Neuron (in vitro differentiated cells): Measurements from ENCODE around the gene TM9SF3.

Experiments
- H2AFZ ChIP-seq: one replicate; pipeline ENCODE4 v1.6.1; 2013; ENCODE audit warnings: low read depth, mild to moderate bottlenecking, inconsistent platforms, low read length, moderate library complexity
- H3K27me3 ChIP-seq: one replicate; pipeline ENCODE4 v1.6.1; 2013; ENCODE audit warnings: low read length; ENCODE audit not compliant: insufficient read depth
- H3K36me3 ChIP-seq: one replicate; pipeline ENCODE4 v1.6.1; 2013; ENCODE audit warnings: low read length; ENCODE audit not compliant: insufficient read depth
- H3K4me1 ChIP-seq: one replicate; pipeline ENCODE4 v1.6.1; 2013; ENCODE audit warnings: low read length; ENCODE audit not compliant: insufficient read depth
- H3K4me3 ChIP-seq: 2 replicates; pipeline ENCODE4 v1.5.1; 2013; ENCODE audit warnings: mild to moderate bottlenecking, low read length, moderate library complexity
- H3K9me3 ChIP-seq: one replicate; pipeline ENCODE4 v1.6.1; 2013; ENCODE audit warnings: low read length

Gene TM9SF3

GRCh38 chr10:96491303-96491702 lies 95.5 kb downstream of the TM9SF3 start:
- peaks cover 21% of the 10 kb centered on the region for H3K4me1 ChIP-seq
- H3K27me3 ChIP-seq = no peaks in the 10 kb centered on the region
- no peaks in the 10 kb centered on the region for H3K36me3 ChIP-seq
- no peak overlapping the region for H2AFZ ChIP-seq
- no peak overlapping the region for H3K4me3 ChIP-seq
- H3K9me3 ChIP-seq = no peaks in the 10 kb centered on the region

- Histone ChIP-seq H3K27me3 (no peaks in the 10 kb centered on the region), H3K4me3 (no peak overlapping the region), H3K4me1 (no peaks in the 10 kb centered on the region), H3K36me3 (no peaks in the 10 kb centered on the region), H2AFZ (no peak overlapping the region), H3K9me3 (no peaks in the 10 kb centered on the region)
Observed at GRCh38 chr10:96488161-96488935, 98.5 kb downstream of the TM9SF3 start.

- Histone ChIP-seq H3K9me3 (peaks cover 2% of the 10 kb centered on the region), H2AFZ (no peak overlapping the region), H3K4me3 (no peak overlapping the region), H3K4me1 (no peaks in the 10 kb centered on the region), H3K36me3 (no peaks in the 10 kb centered on the region), H3K27me3 (no peaks in the 10 kb centered on the region)
Observed at GRCh38 chr10:96482815-96483588, 103.8 kb downstream of the TM9SF3 start.

- H3K9me3 ChIP-seq = peaks cover 4% of the 10 kb centered on the region
- no peaks in the 10 kb centered on the region for H3K4me1 ChIP-seq
- H3K4me3 ChIP-seq = no peak overlapping the region
- peaks cover 8% of the 10 kb centered on the region for H3K27me3 ChIP-seq
- H2AFZ ChIP-seq = no peak overlapping the region
- H3K36me3 ChIP-seq = no peaks in the 10 kb centered on the region
Observed at GRCh38 chr10:96478355-96478754, 108.5 kb downstream of the TM9SF3 start.

GRCh38 chr10:96473866-96474265 lies 112.9 kb downstream of the TM9SF3 start:
- no peaks in the 10 kb centered on the region for H3K4me1 ChIP-seq
- H3K36me3 ChIP-seq = no peaks in the 10 kb centered on the region
- H3K9me3 ChIP-seq = peaks cover 2% of the 10 kb centered on the region
- H3K27me3 ChIP-seq = peaks cover 8% of the 10 kb centered on the region
- no peak overlapping the region for H2AFZ ChIP-seq
- no peak overlapping the region for H3K4me3 ChIP-seq

- Histone ChIP-seq H3K4me1 (no peaks in the 10 kb centered on the region), H3K9me3 (peaks cover 2% of the 10 kb centered on the region), H2AFZ (no peak overlapping the region), H3K27me3 (peaks cover 10% of the 10 kb centered on the region), H3K36me3 (no peaks in the 10 kb centered on the region), H3K4me3 (no peak overlapping the region)
Observed at GRCh38 chr10:96470116-96470743, 116.6 kb downstream of the TM9SF3 start.

- H3K36me3 ChIP-seq = no peaks in the 10 kb centered on the region
- peaks cover 3% of the 10 kb centered on the region for H3K27me3 ChIP-seq
- H3K4me3 ChIP-seq = no peak overlapping the region
- H3K9me3 ChIP-seq = no peaks in the 10 kb centered on the region
- no peaks in the 10 kb centered on the region for H3K4me1 ChIP-seq
- H2AFZ ChIP-seq = no peak overlapping the region
Observed at GRCh38 chr10:96468845-96469244, 118.0 kb downstream of the TM9SF3 start.
